Astrocyte of the cerebellum (primary cell): ENCODE data around the gene ACOXL.

Source experiments
- DNase-seq: peaks from one replicate; pipeline ENCODE4 v3.0.0-alpha.2; 2011; ENCODE audit warnings: low read depth
- H3K4me3 ChIP-seq: 2 replicates; pipeline ENCODE4 v1.5.1; 2011; ENCODE audit warnings: mild to moderate bottlenecking, low read depth, low read length, moderate library complexity
- in situ Hi-C: cut with HindIII; loops from 2 replicates; pipeline ENCODE4 v1.10.0; 2017; ENCODE audit warnings: low sequenced_read_pairs
- TF ChIP-seq, protein P1 (sequence below): IDR thresholded peaks from 2 replicates; pipeline ENCODE4 v1.5.1; 2012; ENCODE audit warnings: low read length, low read depth, moderate library complexity, mild to moderate bottlenecking; ENCODE audit errors: missing control alignments

Gene ACOXL

GRCh38 chr2:110771547-110772382, 39.4 kb downstream of the ACOXL start:
- in situ Hi-C loops = no loop called here
- TF ChIP-seq, protein P1, sequence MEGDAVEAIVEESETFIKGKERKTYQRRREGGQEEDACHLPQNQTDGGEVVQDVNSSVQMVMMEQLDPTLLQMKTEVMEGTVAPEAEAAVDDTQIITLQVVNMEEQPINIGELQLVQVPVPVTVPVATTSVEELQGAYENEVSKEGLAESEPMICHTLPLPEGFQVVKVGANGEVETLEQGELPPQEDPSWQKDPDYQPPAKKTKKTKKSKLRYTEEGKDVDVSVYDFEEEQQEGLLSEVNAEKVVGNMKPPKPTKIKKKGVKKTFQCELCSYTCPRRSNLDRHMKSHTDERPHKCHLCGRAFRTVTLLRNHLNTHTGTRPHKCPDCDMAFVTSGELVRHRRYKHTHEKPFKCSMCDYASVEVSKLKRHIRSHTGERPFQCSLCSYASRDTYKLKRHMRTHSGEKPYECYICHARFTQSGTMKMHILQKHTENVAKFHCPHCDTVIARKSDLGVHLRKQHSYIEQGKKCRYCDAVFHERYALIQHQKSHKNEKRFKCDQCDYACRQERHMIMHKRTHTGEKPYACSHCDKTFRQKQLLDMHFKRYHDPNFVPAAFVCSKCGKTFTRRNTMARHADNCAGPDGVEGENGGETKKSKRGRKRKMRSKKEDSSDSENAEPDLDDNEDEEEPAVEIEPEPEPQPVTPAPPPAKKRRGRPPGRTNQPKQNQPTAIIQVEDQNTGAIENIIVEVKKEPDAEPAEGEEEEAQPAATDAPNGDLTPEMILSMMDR = no peak
- no peak overlapping the region for H3K4me3 ChIP-seq
- no peak for DNase-seq

GRCh38 chr2:110772383-110772755, 40.0 kb downstream of the ACOXL start:
- TF ChIP-seq, protein P1 = no peak
- no peak overlapping the region for H3K4me3 ChIP-seq
- no peak for DNase-seq
- in situ Hi-C loops = no loop called here

- no peak for DNase-seq
- in situ Hi-C loops = no loop called here
Observed at GRCh38 chr2:110773401-110773921, 41.1 kb downstream of the ACOXL start.

DNA sequence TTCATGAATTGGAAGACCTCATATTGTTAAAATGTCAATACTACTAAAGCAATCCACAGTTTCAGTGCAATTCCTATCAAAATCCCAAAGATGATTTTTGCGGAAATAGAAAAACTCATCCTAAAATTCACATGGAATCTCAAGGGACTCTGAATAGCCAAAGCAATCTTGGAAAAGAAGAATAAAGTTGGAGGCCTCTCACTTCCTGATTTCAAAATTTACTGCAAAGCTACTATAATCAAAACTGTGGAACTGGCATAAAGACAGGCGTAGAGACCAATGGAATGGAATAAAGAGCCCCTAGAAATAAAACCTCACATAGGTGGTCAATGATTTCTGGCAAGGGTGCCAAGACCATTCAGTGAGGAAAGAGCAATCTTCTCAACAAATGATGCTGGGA, 42.3 kb downstream of the ACOXL start:
- in situ Hi-C loops = no loop called here
- DNase-seq = no peak
- TF ChIP-seq, protein P1 = no peak
- H3K4me3 ChIP-seq = no peak overlapping the region

More at GRCh38 chr2:110773401-110773921, 41.1 kb downstream of the ACOXL start:
- no peak overlapping the region for H3K4me3 ChIP-seq
- TF ChIP-seq, protein P1 = no peak

DNA sequence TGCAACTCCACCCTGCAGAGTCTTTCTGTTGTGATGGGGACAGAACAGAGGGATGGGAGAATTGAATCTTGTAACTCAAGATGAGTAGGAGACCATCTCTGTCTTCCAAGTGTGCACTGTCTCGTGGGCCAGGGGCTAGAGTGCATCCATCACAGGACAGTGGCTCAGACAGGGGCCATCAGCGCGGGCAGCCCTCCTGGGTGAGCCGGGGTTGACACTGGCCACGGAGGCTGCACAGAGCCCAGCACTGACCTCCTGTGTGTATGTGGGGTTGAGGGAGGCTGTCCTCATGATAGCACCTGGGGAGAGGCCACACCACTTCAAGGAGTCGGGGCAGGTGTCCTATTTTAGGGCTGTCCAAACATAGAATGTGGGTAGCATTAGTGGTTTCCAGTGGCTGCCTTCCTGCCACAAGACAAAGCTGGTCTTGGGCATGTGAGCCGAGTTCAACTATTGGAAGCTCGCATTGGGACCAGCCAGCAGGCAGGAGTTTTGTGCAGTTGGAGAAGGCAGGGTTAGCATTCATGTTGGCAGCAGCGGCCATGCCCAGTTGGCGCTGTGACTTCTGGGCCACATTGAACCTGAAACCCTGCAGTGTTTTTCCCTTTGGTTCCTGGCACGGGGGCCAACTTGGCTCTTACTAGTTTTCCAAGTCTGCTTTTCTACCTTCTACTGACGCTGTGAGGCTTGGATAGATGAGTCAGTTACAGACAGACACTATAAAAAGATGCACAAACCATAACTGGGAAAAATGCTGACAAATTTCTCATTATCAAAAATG, 45.3 kb downstream of the ACOXL start:
- TF ChIP-seq, protein P1 = no peak
- in situ Hi-C loops = no loop called here
- DNase-seq = no peak
- H3K4me3 ChIP-seq = no peak overlapping the region

- no peak for DNase-seq
- TF ChIP-seq, protein P1 = no peak
- in situ Hi-C loops = no loop called here
- H3K4me3 ChIP-seq = no peak overlapping the region
Observed at GRCh38 chr2:110780461-110780860, 48.1 kb downstream of the ACOXL start.
